HepG2 (cell line): ENCODE data around the gene LLGL1. TPM values are rescaled to one million over a fixed set of nuclear protein-coding genes. Genes with fewer than 3 reads are reported as not detected.

Experiments
- EEA1 ChIP-seq: sonication (generic); formaldehyde crosslinking; IDR thresholded peaks from 2 replicates; pipeline ENCODE4 v1.5.1; 2020; ENCODE audit warnings: mild to moderate bottlenecking, missing genetic modification reagents, borderline replicate concordance
- EP300 ChIP-seq, 3 experiments: sonication (generic) in 1 of 3; formaldehyde crosslinking in 1 of 3; IDR thresholded peaks; 2 replicates each; pipeline versions ENCODE4 v1.5.1 to v1.6.1; 2011 to 2020; ENCODE audit warnings: low read depth in 2 of 3, low read length in 2 of 3, borderline replicate concordance in 1 of 3, improper control_type of control experiment in 1 of 3, mild to moderate bottlenecking in 1 of 3, missing genetic modification reagents in 1 of 3, moderate library complexity in 1 of 3
- FOXO1 ChIP-seq: sonication (generic); formaldehyde crosslinking; IDR thresholded peaks from 2 replicates; pipeline ENCODE4 v1.4.0; 2020; ENCODE audit warnings: missing genetic modification reagents
- HOXA7 ChIP-seq: sonication (generic); formaldehyde crosslinking; IDR thresholded peaks from 2 replicates; pipeline ENCODE4 v1.8.1; 2022; ENCODE audit warnings: mild to moderate bottlenecking, missing genetic modification reagents, moderate library complexity
- KAT8 ChIP-seq: IDR thresholded peaks from 2 replicates; pipeline ENCODE4 v1.6.1; 2016; ENCODE audit warnings: missing genetic modification reagents, missing compliant biosample characterization
- MAFK ChIP-seq, 2 experiments: IDR thresholded peaks in 1 of 2; conservative IDR thresholded peaks in 1 of 2; 2 replicates each; pipeline ENCODE4 v1.6.1; 2011; ENCODE audit warnings: improper control_type of control experiment in 2 of 2, low read length in 2 of 2
- NFKB2 ChIP-seq: sonication (generic); formaldehyde crosslinking; IDR thresholded peaks from 2 replicates; pipeline ENCODE4 v1.4.0; 2020; ENCODE audit warnings: missing genetic modification reagents, borderline replicate concordance
- NR2F6 ChIP-seq, 2 experiments: IDR thresholded peaks; 2 replicates each; pipeline ENCODE4 v1.6.1; 2016; ENCODE audit warnings: antibody characterized with exemption in 1 of 2, mild to moderate bottlenecking in 1 of 2
- SETDB1 ChIP-seq: sonication (generic); formaldehyde crosslinking; IDR thresholded peaks from 2 replicates; pipeline ENCODE4 v1.5.1; 2020; ENCODE audit warnings: missing genetic modification reagents, mild to moderate bottlenecking, borderline replicate concordance
- SMAD1 ChIP-seq: sonication (generic); formaldehyde crosslinking; IDR thresholded peaks from 2 replicates; pipeline ENCODE4 v1.4.0; 2020; ENCODE audit warnings: missing genetic modification reagents, low read depth, mild to moderate bottlenecking, borderline replicate concordance
- SOX5 ChIP-seq: IDR thresholded peaks from 2 replicates; pipeline ENCODE4 v1.6.1; 2016; ENCODE audit warnings: borderline replicate concordance
- SRY ChIP-seq: sonication (generic); formaldehyde crosslinking; IDR thresholded peaks from 2 replicates; pipeline ENCODE4 v1.8.0; 2022; ENCODE audit warnings: mild to moderate bottlenecking, missing genetic modification reagents
- ZNF101 ChIP-seq: sonication (generic); formaldehyde crosslinking; IDR thresholded peaks from 2 replicates; pipeline ENCODE4 v1.4.0; 2020; ENCODE audit warnings: mild to moderate bottlenecking, low read depth, missing genetic modification reagents, borderline replicate concordance
- ZNF224 ChIP-seq: sonication (generic); formaldehyde crosslinking; IDR thresholded peaks from 2 replicates; pipeline ENCODE4 v1.5.0; 2020; ENCODE audit warnings: mild to moderate bottlenecking, missing genetic modification reagents
- ZNF326 ChIP-seq: sonication (generic); formaldehyde crosslinking; IDR thresholded peaks from 2 replicates; pipeline ENCODE4 v1.4.0; 2020; ENCODE audit warnings: missing genetic modification reagents, borderline replicate concordance
- ZNF577 ChIP-seq: sonication (generic); formaldehyde crosslinking; IDR thresholded peaks from 2 replicates; pipeline ENCODE4 v1.4.0; 2020; ENCODE audit warnings: mild to moderate bottlenecking, low read depth, missing genetic modification reagents, borderline replicate concordance
- ZNF614 ChIP-seq: IDR thresholded peaks from 2 replicates; pipeline ENCODE4 v1.6.1; 2018; ENCODE audit warnings: missing biosample characterization, missing genetic modification reagents, inconsistent platforms, borderline replicate concordance
- ZNF879 ChIP-seq: sonication (generic); formaldehyde crosslinking; IDR thresholded peaks from 2 replicates; pipeline ENCODE4 v1.8.1; 2023; ENCODE audit warnings: missing genetic modification reagents
- polyA plus RNA-seq, 8 experiments: library from polyadenylated mRNA; depleted of rRNA in 3 of 8; stranded (reverse) in 7 of 8; unstranded in 1 of 8; fragments of >200 nt; fragmentation: Illumina TruSeq in 4 of 8; extraction: Trizol in 4 of 8; gene quantifications; 2 replicates each; pipeline versions ENCODE4 v1.2.1 to v1.2.3, GENCODE V29; 2011 to 2016; ENCODE audit warnings: low read depth in 4 of 8, missing spikeins in 1 of 8, mixed read lengths in 1 of 8; ENCODE audit not compliant: insufficient read depth in 1 of 8
- total RNA-seq, 5 experiments: library from RNA; depleted of rRNA; stranded (reverse); fragments of >200 nt; fragmentation: Illumina TruSeq; extraction: Trizol; gene quantifications; 2 replicates each; pipeline ENCODE4 v1.2.3, GENCODE V29; 2016; ENCODE audit warnings: low read depth in 1 of 5
- TF ChIP-seq, protein P1 (sequence below): sonication (generic); formaldehyde crosslinking; IDR thresholded peaks from 2 replicates; pipeline ENCODE4 v1.4.0; 2020; ENCODE audit warnings: missing genetic modification reagents
- TF ChIP-seq, protein P2 (sequence below), 2 experiments: fragments of 450-650 bp in 1 of 2; sonication (generic) in 1 of 2; formaldehyde crosslinking; IDR thresholded peaks; 2 replicates each; pipeline versions ENCODE4 v1.5.0 to v1.8.0; 2020 to 2022; ENCODE audit warnings: mild to moderate bottlenecking in 1 of 2, missing genetic modification reagents in 1 of 2
- TF ChIP-seq, protein P3 (sequence below): IDR thresholded peaks from 2 replicates; pipeline ENCODE4 v1.6.1; 2018; ENCODE audit warnings: missing genetic modification reagents, mild to moderate bottlenecking, missing compliant biosample characterization
- TF ChIP-seq, protein P4 (sequence below): sonication (generic); formaldehyde crosslinking; IDR thresholded peaks from 2 replicates; pipeline ENCODE4 v1.8.1; 2022; ENCODE audit warnings: mild to moderate bottlenecking, missing genetic modification reagents
- TF ChIP-seq, protein P5 (sequence below): sonication (generic); formaldehyde crosslinking; IDR thresholded peaks from 2 replicates; pipeline ENCODE4 v1.5.1; 2020; ENCODE audit warnings: missing genetic modification reagents, mild to moderate bottlenecking, borderline replicate concordance

Gene LLGL1
- total and polyA plus RNA-seq, 2 of the 13 experiments (the other 11 are each of a cell fraction or from before 2014, with no cell fraction given) = 15.0 to 15.3 TPM

DNA sequence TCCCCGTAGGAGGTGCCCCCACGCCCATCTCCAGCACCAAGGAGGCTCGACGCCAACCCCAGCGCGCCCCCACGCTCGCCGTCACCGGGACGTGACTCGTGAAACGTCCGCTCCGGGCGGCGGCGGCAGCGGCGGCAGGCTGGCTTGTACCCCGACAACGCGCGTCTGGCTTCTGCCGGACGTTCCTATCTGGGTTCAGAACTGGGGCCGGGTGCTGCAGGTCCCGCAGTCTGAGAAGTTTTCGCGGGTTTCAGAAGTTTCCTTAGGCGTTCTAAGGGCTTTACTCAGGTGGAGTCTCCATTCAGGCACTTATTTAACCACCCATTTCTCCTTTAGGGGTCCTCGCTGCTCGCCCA, 42.5 kb upstream of the LLGL1 start (continued):
- TF ChIP-seq, protein P1, sequence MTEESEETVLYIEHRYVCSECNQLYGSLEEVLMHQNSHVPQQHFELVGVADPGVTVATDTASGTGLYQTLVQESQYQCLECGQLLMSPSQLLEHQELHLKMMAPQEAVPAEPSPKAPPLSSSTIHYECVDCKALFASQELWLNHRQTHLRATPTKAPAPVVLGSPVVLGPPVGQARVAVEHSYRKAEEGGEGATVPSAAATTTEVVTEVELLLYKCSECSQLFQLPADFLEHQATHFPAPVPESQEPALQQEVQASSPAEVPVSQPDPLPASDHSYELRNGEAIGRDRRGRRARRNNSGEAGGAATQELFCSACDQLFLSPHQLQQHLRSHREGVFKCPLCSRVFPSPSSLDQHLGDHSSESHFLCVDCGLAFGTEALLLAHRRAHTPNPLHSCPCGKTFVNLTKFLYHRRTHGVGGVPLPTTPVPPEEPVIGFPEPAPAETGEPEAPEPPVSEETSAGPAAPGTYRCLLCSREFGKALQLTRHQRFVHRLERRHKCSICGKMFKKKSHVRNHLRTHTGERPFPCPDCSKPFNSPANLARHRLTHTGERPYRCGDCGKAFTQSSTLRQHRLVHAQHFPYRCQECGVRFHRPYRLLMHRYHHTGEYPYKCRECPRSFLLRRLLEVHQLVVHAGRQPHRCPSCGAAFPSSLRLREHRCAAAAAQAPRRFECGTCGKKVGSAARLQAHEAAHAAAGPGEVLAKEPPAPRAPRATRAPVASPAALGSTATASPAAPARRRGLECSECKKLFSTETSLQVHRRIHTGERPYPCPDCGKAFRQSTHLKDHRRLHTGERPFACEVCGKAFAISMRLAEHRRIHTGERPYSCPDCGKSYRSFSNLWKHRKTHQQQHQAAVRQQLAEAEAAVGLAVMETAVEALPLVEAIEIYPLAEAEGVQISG (CRISPR knock-in tag) = 0 out of 2 replicates have a peak, but pooled peaks have one; percentile 16
- TF ChIP-seq ZNF224 (CRISPR knock-in tag) (peak; percentile 95; the same call in 1 of the 2 replicates), SMAD1 (CRISPR knock-in tag) (no peak), NR2F6 (IDR thresholded peaks at IDR 0.05) (no peak), NR2F6 (CRISPR knock-in tag; IDR thresholded peaks at IDR 0.05) (peak; percentile 34; the same call in 1 of the 2 replicates), ZNF101 (CRISPR knock-in tag) (no peak), FOXO1 (no peak), SOX5 (CRISPR knock-in tag) (no peak), KAT8 (peak; percentile 63), EP300 (IDR thresholded peaks at IDR 0.05; ENCODE audit: low read depth in 2 of 2, low read length in 2 of 2) (no peak), EP300 (CRISPR knock-in tag; IDR thresholded peaks at IDR 0.05; ENCODE audit: borderline replicate concordance) (no peak), ZNF326 (CRISPR knock-in tag) (no peak), HOXA7 (no peak), NFKB2 (CRISPR knock-in tag) (no peak), ZNF577 (CRISPR knock-in tag) (no peak), EEA1 (CRISPR knock-in tag) (0 out of 2 replicates have a peak, but pooled peaks have one; percentile 3), SRY (CRISPR knock-in tag) (peak; percentile 68; the same call in 1 of the 2 replicates), ZNF879 (0 out of 2 replicates have a peak, but pooled peaks have one; percentile 19), MAFK (conservative IDR thresholded peaks at IDR 0.05 in 1 of 2, IDR thresholded peaks at IDR 0.05 in 1 of 2; ENCODE audit: low read length in 2 of 2) (no peak), SETDB1 (no peak), ZNF614 (CRISPR knock-in tag) (peak; percentile 34; the same call in 1 of the 2 replicates)
- TF ChIP-seq, protein P2, sequence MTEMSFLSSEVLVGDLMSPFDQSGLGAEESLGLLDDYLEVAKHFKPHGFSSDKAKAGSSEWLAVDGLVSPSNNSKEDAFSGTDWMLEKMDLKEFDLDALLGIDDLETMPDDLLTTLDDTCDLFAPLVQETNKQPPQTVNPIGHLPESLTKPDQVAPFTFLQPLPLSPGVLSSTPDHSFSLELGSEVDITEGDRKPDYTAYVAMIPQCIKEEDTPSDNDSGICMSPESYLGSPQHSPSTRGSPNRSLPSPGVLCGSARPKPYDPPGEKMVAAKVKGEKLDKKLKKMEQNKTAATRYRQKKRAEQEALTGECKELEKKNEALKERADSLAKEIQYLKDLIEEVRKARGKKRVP (CRISPR knock-in tag; IDR thresholded peaks at IDR 0.05) = no peak; a peak in 1 of 4 replicates
- TF ChIP-seq, protein P3, sequence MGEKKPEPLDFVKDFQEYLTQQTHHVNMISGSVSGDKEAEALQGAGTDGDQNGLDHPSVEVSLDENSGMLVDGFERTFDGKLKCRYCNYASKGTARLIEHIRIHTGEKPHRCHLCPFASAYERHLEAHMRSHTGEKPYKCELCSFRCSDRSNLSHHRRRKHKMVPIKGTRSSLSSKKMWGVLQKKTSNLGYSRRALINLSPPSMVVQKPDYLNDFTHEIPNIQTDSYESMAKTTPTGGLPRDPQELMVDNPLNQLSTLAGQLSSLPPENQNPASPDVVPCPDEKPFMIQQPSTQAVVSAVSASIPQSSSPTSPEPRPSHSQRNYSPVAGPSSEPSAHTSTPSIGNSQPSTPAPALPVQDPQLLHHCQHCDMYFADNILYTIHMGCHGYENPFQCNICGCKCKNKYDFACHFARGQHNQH (CRISPR knock-in tag) = no peak; the same call in 1 of the 2 replicates
- TF ChIP-seq, protein P4, sequence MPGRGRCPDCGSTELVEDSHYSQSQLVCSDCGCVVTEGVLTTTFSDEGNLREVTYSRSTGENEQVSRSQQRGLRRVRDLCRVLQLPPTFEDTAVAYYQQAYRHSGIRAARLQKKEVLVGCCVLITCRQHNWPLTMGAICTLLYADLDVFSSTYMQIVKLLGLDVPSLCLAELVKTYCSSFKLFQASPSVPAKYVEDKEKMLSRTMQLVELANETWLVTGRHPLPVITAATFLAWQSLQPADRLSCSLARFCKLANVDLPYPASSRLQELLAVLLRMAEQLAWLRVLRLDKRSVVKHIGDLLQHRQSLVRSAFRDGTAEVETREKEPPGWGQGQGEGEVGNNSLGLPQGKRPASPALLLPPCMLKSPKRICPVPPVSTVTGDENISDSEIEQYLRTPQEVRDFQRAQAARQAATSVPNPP (CRISPR knock-in tag) = no peak
- TF ChIP-seq, protein P5, sequence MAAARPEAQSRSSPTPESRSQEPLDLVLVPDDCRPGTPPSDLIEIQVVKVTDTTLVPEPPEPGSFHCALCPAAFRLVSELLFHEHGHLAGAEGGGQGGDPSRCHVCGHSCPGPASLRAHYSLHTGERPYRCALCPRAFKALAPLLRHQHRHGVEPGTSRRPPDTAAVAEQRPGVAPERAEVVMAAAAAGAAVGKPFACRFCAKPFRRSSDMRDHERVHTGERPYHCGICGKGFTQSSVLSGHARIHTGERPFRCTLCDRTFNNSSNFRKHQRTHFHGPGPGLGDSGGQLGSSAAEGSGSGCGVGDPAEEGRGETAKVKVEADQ = no peak
